Jurkat, Clone E6-1 (cell line): ENCODE measurements around the gene S100B.
A peak's percentile ranks its signal among the peaks of the same experiment; 100 is the strongest.
"Not testable (repeated sequence)": the region's sequence is repeated elsewhere in the genome, so short reads cannot be mapped to it uniquely, and the experiment has no call there.

Experiments
- DNase-seq: peaks from one replicate; pipeline ENCODE4 v3.0.0-alpha.2; 2011; ENCODE audit warnings: low read depth, low spot score
- H3K4me3 ChIP-seq: 2 replicates; pipeline ENCODE4 v1.5.1; 2011; ENCODE audit warnings: mild to moderate bottlenecking, low read length, control low read depth, moderate library complexity

S100B gene

DNA sequence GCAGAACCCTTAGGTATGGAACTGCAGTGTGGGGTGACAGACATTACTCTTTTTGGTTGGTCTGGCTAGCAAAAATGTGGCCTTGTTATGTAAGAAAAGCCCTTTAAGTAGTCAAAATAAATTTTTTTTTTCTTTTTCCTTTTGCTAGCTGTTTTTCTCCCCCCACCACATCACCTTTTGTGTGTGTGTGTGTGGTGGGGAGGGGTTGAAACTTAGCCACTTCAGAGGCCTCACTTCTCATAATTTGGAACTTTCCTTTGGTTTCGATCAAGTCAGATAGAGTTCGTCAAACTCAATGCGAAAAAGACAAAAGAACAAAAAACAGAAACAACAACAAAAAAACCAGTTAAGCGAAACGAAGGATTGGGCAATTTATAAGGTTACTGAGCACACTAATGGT is 28.7 kb upstream of the S100B start:
- DNase-seq = no peak
- no peak overlapping the region for H3K4me3 ChIP-seq

DNA sequence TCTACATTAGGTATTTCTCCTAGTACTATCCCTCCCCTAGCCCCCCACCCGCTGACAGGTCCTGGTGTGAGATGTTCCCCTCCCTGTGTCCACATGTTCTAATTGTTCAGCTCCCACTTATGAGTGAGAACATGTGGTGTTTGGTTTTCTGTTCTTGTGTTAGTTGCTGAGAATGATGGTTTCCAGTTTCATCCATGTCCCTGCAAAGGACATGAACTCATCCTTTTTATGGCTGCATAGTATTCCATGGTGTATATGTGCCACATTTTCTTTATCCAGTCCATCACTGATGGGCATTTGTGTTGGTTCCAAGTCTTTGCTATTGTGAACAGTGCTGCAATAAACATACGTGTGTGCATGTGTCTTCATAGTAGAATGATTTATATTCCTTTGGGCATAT is 26.0 kb upstream of the S100B start:
- H3K4me3 ChIP-seq, DNase-seq: not testable (repeated sequence)

DNA sequence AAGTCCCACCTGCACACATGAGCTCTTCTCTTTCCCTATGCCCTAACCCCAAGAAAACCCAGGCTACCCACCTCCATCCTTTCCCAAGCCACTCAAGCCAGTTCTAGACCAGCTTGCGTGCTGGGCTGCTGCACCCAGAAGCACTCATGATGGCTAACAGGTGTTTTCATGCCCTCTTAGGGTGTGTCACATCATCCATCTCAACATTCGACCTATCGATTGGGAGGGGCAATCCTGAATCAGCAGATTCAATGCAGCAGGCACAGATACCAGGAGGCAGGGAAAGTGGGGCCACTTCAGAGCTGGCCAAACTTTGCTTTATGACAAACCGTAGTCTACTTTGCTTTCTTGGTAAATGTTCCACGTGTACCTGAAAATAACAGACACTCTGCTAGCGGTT is 24.0 kb upstream of the S100B start:
- no peak for DNase-seq
- no peak overlapping the region for H3K4me3 ChIP-seq

DNA sequence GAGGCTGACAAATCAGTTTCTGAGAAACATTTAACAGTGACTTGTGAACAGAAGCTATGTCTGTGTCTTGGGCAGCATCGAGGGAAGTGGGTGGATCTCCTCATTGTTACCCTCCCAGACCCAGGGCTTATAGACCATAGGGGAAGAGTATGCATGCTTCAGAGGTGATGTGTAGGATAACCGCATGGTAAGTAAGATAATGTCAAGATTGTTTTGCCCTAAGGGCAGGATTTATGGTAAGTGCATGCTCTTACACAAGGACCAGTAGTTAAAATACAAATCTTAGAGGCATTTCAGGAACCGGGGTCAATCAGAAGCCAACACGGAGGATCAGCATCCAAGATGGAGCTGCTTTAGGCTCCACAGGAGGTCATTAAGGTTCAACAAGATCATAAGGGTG is 22.8 kb upstream of the S100B start:
- no peak for DNase-seq
- no peak overlapping the region for H3K4me3 ChIP-seq

DNA sequence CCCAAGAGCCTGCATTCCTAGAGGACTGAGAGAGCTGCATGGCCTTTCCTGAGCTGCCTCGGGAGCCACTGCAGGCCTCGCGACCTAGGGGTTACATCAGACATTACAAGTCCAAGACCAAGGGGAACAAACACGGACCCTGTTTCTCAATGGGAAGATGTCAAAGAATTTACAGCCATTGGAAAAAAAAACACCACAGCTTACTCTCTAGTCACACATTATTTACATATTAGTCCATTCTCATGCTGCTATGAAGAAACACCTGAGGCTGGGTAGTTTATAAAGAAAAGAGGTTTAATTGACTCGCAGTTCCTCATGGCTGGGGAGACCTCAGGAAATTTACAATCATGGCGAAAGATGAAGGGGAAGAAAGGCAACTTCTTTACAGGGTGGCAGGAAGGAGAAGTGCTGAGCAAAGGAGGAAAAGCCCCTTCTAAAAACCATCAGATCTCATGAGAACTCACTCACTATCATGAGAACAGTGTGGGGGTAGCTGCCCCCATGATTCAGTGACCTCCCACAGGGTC is 22.2 kb upstream of the S100B start:
- no peak for DNase-seq
- no peak overlapping the region for H3K4me3 ChIP-seq

DNA sequence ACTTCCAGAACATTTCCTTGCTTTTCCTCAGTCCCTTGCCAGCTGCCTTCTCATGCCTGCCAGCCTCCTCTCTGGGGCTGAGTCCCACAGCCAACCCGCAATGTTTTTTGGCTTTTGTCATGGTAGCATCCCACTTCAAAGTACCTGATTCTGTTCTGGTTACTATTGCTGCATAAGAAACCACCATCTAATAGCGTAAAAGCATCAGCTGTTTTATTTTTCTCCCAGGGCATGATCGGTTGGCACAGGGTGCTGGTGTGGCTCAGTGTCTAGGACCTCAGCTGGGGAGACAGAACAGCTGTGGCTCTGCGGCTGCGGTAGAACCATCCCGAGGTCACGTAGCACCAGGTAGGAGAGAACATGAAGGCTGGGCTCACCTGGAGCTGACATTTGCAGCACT is 21.7 kb upstream of the S100B start:
- DNase-seq = peak; percentile 88
- no peak overlapping the region for H3K4me3 ChIP-seq

DNA sequence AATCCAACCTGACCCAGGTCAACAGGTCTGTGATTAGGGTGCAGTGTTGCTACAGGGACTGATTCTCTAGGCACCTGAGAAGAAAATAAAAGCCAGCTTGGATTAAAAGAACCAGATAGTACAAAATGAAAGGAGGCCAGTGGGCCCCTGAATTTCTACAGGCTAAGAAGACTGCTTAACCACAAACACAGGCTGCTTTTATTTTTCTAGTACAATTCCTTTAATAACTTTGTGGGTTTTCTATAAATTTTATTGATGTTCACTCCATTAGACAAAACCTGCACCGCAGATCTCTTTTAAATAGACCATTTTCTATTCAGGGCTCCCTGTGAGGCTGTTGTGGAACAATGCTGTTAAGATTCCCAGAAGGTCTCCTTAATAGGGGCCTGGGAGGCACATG is 20.9 kb upstream of the S100B start:
- no peak overlapping the region for H3K4me3 ChIP-seq
- DNase-seq = no peak

DNA sequence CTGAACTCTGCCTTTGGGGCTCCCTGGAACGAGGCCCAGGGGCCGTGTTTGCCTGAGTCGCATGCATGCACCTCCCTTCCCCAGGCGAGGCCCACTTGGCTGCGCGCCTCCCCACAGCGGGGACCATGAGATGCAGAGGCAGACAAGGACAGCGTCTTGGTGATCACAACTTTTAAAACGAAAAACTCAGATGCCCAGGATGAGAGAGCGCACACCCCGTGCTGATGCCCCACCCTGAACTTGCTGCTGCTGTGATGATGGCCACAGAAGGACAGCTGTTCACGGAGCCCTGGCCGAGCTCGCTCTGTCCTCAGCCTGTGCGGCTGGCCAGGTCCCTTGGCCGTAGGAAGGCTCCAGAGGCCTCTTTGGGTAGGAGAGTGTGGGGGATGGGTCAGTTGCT is 19.2 kb upstream of the S100B start:
- DNase-seq = no peak
- no peak overlapping the region for H3K4me3 ChIP-seq

DNA sequence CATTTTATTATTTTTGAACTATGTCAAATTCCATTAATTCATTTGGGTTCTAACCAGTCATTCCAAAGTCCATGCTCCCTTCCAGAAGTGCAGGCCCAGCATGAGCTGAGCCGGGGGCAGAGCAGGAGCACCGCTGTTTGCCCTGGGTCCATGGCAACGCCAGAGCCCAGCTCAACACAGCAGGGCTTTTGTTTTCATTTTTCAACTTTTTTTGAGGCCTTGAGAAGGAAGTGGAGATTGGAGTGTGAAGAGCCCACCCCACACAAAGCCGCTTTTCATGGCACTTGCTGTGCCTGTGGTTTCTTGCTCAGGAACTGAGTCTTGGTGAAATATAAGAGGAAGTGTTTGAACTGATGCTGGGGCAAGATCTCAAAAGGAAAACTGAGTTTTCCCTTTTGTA is 17.3 kb upstream of the S100B start:
- H3K4me3 ChIP-seq = no peak overlapping the region
- DNase-seq = peak; percentile 89

DNA sequence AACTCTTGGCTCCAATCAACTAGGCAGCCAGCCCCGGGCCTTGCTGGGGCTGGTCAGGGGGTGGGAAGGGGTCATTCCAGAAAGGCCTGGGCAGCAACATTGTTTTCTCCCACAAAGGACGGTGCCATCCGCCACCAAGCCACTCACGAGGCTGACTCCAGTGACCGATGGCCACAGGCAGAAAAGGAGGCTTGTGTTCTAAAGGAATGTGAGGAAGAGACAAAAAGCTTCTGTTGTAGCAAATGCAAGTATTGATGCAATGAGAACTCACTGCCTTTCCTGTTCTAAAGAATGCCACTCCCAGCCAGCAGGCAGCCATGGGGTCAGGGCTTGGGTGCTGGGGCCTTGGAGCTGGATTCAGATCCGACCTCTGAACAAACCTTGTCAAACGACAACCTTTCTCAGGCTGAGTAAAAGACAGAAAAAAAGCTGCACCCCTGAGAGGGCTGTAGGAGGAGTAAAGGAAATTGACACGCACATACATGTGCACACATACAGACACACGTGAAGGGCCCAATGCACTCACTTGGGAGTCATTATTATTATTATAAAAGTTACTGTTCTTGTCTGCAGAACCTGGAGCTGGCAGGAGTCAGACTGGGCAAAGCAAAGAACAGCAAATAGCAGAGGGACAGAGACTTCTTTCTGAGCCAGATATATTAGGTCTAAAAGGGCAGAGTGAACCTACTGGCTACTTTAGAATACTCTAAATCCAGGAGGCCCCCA is 16.7 kb upstream of the S100B start:
- no peak overlapping the region for H3K4me3 ChIP-seq
- DNase-seq = no peak

DNA sequence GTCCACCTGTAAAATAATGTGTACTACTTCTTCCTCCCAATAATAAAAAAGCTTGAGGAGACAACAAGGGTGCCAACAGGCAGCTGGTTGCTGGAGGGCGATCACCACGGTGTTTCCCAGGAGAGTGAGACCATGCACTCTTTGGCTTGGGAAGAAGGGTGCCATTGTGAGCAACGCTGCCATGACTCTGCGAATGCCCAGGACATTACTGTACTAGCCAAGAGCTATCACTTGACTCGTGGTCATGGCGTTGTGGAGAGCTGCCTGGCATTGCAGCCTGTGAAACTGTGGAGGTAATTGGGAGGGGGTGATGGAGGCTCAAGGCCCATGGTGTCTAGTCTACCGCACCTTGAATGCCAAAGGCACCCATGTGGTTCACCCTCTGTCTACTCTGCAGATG is 16.0 kb upstream of the S100B start:
- DNase-seq = no peak
- H3K4me3 ChIP-seq = no peak overlapping the region

DNA sequence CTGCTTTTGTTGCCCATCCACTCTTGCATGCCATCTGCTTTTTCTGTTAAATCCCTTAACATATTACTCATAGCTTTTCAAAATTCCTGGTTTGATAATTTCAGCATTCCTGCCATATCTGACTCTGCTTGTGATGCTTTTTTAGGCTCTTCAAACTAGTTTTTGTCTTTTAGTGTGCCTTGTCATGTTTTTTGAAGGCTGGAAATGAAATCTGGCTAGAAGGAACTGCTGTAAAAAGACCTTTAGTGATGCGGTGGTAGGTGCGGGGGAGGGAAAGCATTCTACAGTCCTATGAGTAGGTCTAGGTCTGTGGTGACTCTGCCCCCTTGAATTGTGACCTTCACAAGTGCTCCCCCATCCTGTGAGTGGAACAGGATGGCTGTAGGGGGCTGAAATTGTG is 15.0 kb upstream of the S100B start:
- no peak overlapping the region for H3K4me3 ChIP-seq
- no peak for DNase-seq

DNA sequence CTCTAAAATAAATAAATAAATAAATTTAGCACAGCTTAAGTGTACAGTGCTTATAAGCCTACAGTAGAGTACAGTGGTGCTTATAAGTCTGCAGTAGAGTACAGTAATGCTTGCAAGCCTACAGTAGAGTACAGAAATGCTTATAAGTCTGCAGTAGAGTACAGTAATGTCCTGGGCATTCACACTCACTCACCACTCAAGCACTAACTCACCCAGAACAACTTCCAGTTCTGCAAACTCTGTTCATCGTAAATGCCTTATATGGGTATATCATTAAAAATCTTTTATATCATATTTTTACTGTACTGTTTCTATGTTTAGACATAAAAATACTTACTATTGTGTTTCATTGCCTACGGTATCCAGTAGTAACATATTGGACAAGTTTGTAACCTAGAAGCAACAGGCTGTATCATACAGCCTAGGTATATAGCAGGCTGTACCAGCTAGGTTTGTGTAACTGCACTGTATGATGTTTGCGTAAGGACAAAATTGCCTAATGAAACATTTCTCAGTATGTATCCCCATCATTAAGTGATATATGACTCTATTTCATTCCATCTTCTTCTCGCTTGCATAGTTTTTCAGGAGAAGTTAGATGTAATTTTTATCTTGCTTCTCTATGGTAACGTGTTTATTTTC is 14.0 kb upstream of the S100B start:
- no peak for DNase-seq

DNA sequence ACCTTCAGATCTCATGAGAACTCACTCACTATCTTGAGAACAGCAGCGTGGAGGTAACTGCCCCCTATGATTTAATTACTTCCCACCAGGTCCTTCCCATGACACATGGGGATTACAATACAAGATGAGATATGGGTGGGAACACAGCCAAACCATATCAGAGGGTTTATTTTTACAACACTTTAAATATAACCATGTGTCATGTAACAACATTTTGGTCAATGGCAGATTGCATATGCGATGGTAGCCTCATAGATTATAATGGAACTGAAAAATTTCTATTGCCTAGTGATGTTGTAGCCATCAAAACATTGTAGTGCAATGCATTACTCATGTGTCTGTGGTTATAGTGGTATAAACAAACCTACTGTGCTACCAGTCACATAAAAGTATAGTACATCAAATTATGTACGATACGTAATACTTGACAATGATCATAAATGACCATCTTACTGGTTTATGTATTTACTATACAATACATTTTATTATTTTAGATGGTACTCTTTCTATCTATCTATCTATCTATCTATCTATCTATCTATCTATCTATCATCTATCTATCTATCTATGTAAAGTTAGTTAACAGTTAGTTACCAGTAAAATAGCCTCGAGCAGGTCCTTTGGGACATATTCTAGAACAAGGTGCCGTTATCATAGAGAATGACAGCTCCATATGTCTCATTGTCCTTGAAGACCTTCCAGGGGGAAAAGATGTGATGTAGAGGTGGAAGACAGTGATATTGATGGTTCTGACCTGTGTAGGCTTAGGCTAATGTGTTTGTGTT is 12.6 kb upstream of the S100B start:
- H3K4me3 ChIP-seq = no peak overlapping the region
- DNase-seq = no peak

More for the DNA sequence above, 14.0 kb upstream of the S100B start:
- H3K4me3 ChIP-seq = no peak overlapping the region

DNA sequence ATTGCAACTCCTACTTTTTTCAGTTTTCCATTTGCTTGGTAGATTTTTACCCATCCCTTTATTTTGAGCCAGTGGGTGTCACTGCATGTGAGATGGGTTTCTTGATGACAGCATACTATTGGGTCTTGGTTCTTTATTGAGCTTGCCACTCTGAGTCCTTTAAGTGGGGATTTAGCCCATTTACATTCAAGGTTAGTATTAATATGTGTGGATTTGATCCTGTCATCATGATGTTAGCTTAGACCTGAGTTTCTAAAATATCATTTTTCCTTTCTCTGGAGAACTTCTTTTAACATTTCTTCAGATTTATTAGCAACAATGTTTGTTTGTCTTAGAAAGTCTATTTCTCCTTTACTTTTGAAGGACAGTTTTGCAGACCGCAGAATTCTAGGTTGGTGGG is 11.8 kb upstream of the S100B start:
- DNase-seq = no peak
- no peak overlapping the region for H3K4me3 ChIP-seq

DNA sequence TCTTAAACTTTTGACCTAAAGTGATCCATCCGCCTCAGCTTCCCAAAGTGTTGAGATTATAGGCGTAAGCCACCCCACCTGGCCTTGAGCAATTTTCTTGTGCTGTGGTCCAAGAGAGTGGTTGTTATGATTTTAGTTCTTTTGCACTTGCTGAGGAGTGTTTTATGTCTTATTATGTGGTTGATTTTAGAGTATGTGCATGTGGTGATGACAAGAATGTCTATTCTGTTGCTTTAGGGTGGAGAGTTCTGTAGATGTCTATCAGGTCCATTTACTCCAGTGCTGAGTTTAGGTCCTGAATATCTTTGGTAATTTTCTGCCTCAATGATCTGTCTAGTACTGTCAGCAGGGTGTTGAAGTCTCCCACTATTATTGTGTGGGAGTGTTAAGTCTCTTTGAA is 11.2 kb upstream of the S100B start:
- H3K4me3 ChIP-seq = no peak overlapping the region
- no peak for DNase-seq

DNA sequence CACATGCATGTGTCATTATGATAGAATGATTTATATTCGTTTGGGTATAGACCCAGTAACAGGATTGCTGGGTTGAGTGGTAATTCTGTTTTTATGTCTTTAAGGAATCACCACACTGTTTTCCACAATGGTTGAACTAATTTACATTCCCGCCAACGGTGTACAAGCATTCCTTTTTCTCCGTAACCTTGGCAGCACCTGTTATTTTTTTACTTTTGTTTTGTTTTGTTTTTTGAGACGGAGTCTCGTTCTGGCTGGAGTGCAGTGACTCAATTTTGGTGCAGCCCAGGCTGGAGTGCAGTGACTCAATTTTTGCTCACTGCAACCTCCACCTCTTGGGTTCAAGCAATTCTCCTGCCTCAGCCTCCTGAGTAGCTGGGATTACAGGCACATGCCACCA is 8.5 kb upstream of the S100B start:
- DNase-seq = no peak
- H3K4me3 ChIP-seq = no peak overlapping the region

DNA sequence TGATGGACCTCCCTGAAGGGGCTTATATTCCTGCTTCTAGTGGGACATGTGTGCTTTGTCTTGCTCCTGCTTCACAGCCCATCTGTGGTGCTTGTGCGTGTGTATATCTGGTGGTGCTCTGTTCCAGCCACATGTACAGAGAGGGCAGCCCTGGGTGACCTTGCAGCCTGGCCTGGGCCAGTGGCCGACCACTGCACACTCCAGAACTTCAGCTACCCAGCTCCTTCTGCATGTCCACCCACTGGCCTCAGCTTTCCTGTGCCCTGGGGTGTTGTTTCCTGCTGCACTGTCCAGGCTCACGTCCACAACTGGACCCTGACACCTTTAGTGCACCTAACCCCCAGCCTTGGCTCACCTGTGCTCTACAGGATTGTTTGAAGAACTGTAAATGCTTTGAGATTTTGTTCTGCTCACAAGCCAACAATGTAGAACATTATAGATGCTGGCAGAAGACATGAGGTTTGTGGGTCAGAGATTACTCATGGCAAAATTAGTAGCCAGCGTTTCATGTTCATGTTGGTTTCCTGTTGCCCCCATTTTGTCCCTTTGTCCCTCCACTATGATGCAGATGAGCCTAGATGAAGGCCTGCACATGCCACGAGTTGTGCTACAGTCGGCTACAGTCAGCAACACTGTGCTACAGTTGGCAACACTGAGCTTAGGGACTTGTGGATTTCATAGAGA is 5.3 kb upstream of the S100B start:
- no peak for DNase-seq
- H3K4me3 ChIP-seq = no peak overlapping the region

DNA sequence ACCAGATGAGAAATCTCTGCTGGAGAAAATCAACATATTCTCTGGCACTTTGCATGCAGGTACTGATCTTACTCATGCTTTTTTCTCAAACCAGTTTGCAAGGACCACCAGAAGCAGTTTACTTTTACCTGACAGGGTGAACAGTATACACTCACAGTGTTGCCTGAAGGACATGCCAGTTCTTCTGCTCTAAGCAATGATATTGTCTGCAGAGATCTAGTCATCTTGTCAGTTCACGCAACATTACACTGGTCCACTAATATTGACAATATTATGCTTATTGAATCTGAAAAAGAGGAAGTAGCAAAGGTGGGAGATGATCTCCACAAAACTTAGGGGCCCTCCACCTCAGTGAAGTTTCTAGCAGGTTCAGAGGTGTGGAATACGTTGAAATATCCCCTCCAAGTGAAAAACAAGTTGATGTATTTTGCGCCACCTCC is 3.8 kb upstream of the S100B start:
- DNase-seq = no peak
- no peak overlapping the region for H3K4me3 ChIP-seq

DNA sequence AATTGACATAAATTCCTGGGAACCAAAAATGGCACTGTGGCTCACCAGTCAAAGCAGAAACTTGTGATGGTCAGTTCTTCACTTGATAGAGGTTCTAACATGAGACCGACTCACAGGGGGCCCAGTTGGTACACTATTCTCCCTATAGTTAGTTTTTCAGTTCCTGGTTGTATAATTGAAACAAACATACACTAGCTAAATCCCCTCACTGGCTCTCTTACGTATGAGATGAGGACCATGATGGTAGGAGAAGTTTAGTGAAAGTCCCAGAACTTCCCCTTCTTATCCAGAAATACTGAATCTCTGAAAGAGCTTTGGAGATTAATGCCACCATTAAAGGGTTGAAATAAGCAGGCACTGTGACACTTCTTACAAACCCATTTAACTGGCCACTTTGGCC is 2.8 kb upstream of the S100B start:
- DNase-seq = no peak
- H3K4me3 ChIP-seq = no peak overlapping the region
